DND-41 (cell line): ENCODE results near the gene UST.

Experiments
- EZH2 ChIP-seq: IDR thresholded peaks from 3 replicates; pipeline ENCODE4 v1.6.1; 2012; ENCODE audit warnings: borderline replicate concordance, low read depth, mild to moderate bottlenecking, moderate library complexity, low read length, inconsistent platforms; ENCODE audit not compliant: severe bottlenecking
- TF ChIP-seq, protein P1 (sequence below): IDR thresholded peaks from 2 replicates; pipeline ENCODE4 v1.5.1; 2012; ENCODE audit warnings: borderline replicate concordance, low read length, moderate library complexity, mild to moderate bottlenecking; ENCODE audit not compliant: poor library complexity, severe bottlenecking; ENCODE audit errors: extremely low read depth

DNA sequence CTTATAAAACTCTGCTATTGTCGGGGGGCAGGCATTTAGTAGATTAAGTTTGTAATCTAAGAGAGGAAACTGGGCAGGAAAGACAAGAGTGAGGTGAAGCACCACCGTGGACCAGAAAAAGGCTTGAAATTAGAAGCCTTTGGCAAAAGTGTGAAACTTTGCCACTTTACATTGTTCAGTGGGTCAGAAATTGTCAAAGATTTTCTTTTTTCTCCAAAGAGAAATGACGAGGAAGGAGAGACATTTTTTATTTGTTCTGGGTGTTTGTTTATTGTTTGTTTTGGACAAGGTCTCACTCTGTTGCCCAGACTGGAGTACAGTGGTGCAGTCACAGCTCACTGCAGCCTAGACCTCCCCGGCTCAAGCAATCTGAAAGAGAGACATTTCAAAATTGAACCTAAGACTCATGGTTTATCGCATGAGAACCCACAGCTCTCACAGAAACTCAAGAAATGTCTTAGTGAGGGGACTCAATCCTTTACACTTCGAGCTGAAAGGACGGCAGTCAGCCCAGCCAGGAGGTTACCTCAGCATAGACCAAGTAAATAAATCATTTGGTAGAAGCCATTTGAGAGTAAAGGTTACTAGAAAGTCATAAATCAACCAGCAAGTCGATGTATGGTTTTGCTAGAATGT, 307.8 kb downstream of the UST start:
- TF ChIP-seq, protein P1, sequence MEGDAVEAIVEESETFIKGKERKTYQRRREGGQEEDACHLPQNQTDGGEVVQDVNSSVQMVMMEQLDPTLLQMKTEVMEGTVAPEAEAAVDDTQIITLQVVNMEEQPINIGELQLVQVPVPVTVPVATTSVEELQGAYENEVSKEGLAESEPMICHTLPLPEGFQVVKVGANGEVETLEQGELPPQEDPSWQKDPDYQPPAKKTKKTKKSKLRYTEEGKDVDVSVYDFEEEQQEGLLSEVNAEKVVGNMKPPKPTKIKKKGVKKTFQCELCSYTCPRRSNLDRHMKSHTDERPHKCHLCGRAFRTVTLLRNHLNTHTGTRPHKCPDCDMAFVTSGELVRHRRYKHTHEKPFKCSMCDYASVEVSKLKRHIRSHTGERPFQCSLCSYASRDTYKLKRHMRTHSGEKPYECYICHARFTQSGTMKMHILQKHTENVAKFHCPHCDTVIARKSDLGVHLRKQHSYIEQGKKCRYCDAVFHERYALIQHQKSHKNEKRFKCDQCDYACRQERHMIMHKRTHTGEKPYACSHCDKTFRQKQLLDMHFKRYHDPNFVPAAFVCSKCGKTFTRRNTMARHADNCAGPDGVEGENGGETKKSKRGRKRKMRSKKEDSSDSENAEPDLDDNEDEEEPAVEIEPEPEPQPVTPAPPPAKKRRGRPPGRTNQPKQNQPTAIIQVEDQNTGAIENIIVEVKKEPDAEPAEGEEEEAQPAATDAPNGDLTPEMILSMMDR: no peak
- no peak for TF ChIP-seq EZH2
